ENCODE data around the gene TTC22.

DNA sequence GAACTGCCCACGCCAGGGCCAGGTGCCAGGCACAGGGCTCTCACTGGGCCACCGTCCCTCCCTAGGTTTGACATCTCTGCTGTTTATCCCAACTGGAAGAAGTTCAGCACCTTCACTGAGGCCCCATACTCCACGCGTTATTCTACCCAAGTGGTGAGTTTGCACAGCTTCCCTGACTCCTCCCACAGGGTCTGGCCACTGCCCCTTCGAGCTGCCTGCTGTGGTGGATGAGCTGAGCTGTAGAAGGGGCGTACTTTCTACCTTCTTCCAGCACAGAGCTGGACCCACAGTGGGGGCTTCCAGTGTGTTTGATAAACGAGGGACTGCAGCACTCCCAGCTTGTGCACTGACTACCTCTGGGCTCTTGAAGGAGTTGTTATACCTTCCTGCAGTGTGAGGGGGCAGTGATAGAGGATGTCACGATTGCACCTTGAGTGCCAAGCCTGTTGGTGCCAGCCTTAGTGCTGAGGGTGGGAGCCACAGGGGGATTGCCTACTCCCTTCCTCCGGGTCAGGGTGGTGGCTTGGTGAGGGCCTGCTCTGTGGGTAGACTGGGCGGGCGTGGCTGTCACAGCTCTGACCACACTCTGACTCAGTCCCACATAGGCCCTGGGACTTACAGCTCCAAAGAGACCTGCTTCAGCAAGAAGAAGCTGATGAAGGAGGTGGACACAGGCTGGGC, 5.9 kb upstream of the TTC22 start:
- TF ChIP-seq CTCF (IDR thresholded peaks at IDR 0.05): no peak
- no peak for TF ChIP-seq POLR2AphosphoS5 (IDR thresholded peaks at IDR 0.05; ENCODE audit: low read depth, low read length)
- TF ChIP-seq SIN3A (IDR thresholded peaks at IDR 0.05; ENCODE audit: borderline replicate concordance, insufficient read depth, low read depth, low read length): no peak
- TF ChIP-seq, protein P1, sequence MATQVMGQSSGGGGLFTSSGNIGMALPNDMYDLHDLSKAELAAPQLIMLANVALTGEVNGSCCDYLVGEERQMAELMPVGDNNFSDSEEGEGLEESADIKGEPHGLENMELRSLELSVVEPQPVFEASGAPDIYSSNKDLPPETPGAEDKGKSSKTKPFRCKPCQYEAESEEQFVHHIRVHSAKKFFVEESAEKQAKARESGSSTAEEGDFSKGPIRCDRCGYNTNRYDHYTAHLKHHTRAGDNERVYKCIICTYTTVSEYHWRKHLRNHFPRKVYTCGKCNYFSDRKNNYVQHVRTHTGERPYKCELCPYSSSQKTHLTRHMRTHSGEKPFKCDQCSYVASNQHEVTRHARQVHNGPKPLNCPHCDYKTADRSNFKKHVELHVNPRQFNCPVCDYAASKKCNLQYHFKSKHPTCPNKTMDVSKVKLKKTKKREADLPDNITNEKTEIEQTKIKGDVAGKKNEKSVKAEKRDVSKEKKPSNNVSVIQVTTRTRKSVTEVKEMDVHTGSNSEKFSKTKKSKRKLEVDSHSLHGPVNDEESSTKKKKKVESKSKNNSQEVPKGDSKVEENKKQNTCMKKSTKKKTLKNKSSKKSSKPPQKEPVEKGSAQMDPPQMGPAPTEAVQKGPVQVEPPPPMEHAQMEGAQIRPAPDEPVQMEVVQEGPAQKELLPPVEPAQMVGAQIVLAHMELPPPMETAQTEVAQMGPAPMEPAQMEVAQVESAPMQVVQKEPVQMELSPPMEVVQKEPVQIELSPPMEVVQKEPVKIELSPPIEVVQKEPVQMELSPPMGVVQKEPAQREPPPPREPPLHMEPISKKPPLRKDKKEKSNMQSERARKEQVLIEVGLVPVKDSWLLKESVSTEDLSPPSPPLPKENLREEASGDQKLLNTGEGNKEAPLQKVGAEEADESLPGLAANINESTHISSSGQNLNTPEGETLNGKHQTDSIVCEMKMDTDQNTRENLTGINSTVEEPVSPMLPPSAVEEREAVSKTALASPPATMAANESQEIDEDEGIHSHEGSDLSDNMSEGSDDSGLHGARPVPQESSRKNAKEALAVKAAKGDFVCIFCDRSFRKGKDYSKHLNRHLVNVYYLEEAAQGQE (IDR thresholded peaks at IDR 0.05; ENCODE audit: insufficient read depth in 1 of 2, low read depth in 2 of 2, low read length in 1 of 2): no peak
- TF ChIP-seq TCF7L2 (IDR thresholded peaks at IDR 0.05; ENCODE audit: low read depth, low read length): no peak

Data from Panc1 (cell line).